GM12878 (cell line): ENCODE data around the gene CALHM3. TPM values are rescaled to one million over a fixed set of nuclear protein-coding genes. Genes with fewer than 3 reads are reported as not detected.

Experiments
- ATAC-seq: fragments of 200-7000 bp; cut with Tn5 transposase; 3 replicates; pipeline ENCODE4 v1.9.1; 2020; ENCODE audit warnings: mild to moderate bottlenecking, moderate library complexity
- BruUV-seq: library from RNA; stranded (reverse); fragments of 400-500 nt; replicated peaks from 2 replicates; lab custom pipeline; 2021; lab: Mats Ljungman, UMichigan
- CTCF ChIA-PET: fragments of 300-600 bp; sonication (Branson Sonifier 250); formaldehyde crosslinking; extraction: SDS; loops from one replicate; lab custom pipeline; 2021; ENCODE audit warnings: inconsistent platforms; lab: Yijun Ruan, JAX
- POLR2A ChIA-PET: fragments of 350-600 bp; formaldehyde crosslinking; extraction: SDS; loops from one replicate; lab custom pipeline; 2021; ENCODE audit warnings: inconsistent platforms; lab: Charles Lee
- RAD21 ChIA-PET: fragments of 300-600 bp; sonication (Branson Sonifier 250); formaldehyde crosslinking; loops from one replicate; lab custom pipeline; 2023; ENCODE audit warnings: antibody characterized with exemption; ENCODE audit not compliant: unreplicated experiment; lab: Charles Lee
- SMC1A ChIA-PET: fragments of 300-600 bp; sonication (Branson Sonifier 250); formaldehyde crosslinking; loops from one replicate; lab custom pipeline; 2023; ENCODE audit not compliant: unreplicated experiment, uncharacterized antibody; lab: Charles Lee
- DNase-seq: peaks from one replicate; pipeline ENCODE4 v3.0.0-alpha.2; 2011; ENCODE audit warnings: low read depth, low spot score
- FAIRE-seq: peaks from 3 replicates; lab custom pipeline; 2011; peaks lifted over from hg19 to GRCh38; lab: Jason Lieb, UNC
- H2AFZ ChIP-seq: 2 replicates; pipeline ENCODE4 v1.6.0; 2011; ENCODE audit warnings: low read depth, low read length, control low read depth; ENCODE audit not compliant: control insufficient read depth
- H3K27ac ChIP-seq: 2 replicates; pipeline ENCODE4 v1.5.1; 2011; ENCODE audit warnings: control low read depth; ENCODE audit not compliant: control insufficient read depth, insufficient read depth
- H3K27me3 ChIP-seq, 2 experiments: replicated peaks in 1 of 2; 2 replicates each; pipeline versions ENCODE4 v1.6.0 to v1.6.1; 2011; ENCODE audit warnings: low read length in 1 of 2; ENCODE audit not compliant: control insufficient read depth in 2 of 2, insufficient read depth in 2 of 2
- H3K36me3 ChIP-seq, 2 experiments: 2 replicates each; pipeline ENCODE4 v1.5.1; 2011; ENCODE audit warnings: low read length in 1 of 2; ENCODE audit not compliant: control insufficient read depth in 2 of 2, insufficient read depth in 2 of 2
- H3K4me1 ChIP-seq: 2 replicates; pipeline ENCODE4 v1.6.1; 2011; ENCODE audit warnings: mild to moderate bottlenecking, low read length, moderate library complexity, mixed read lengths; ENCODE audit not compliant: control insufficient read depth, insufficient read depth
- H3K4me2 ChIP-seq: 2 replicates; pipeline ENCODE4 v1.6.0; 2011; ENCODE audit warnings: control low read depth; ENCODE audit not compliant: control insufficient read depth, insufficient read depth
- H3K4me3 ChIP-seq: fragments of 200-600 bp; sonication (generic); 2 replicates; pipeline ENCODE4 v1.5.1; 2016
- H3K79me2 ChIP-seq: 2 replicates; pipeline ENCODE4 v1.6.0; 2011; ENCODE audit warnings: low read length; ENCODE audit not compliant: control insufficient read depth, insufficient read depth
- H3K9ac ChIP-seq: 2 replicates; pipeline ENCODE4 v1.8.0; 2011; ENCODE audit warnings: low read length, control low read depth, mixed read lengths; ENCODE audit not compliant: control insufficient read depth, insufficient read depth
- H3K9me3 ChIP-seq: replicated peaks from 3 replicates; pipeline ENCODE4 v1.5.1; 2011; ENCODE audit warnings: mild to moderate bottlenecking, low read length; ENCODE audit not compliant: control insufficient read depth, insufficient read depth
- H4K20me1 ChIP-seq: 2 replicates; pipeline ENCODE4 v1.6.0; 2011; ENCODE audit not compliant: control insufficient read depth, insufficient read depth
- HDAC6 ChIP-seq: fragments of 200-600 bp; sonication (generic); IDR thresholded peaks from one replicate; pipeline ENCODE4 v1.8.0; 2017; ENCODE audit warnings: antibody characterized with exemption; ENCODE audit not compliant: unreplicated experiment
- IKZF2 ChIP-seq, 2 experiments: fragments of 450-650 bp; IDR thresholded peaks; 2 replicates each; pipeline ENCODE4 v1.6.1; 2017; ENCODE audit warnings: mild to moderate bottlenecking in 2 of 2, moderate library complexity in 2 of 2
- NRF1 ChIP-seq: conservative IDR thresholded peaks from 2 replicates; pipeline ENCODE4 v1.6.1; 2011; ENCODE audit warnings: mild to moderate bottlenecking, low read depth, low read length, improper control_type of control experiment
- POLR2AphosphoS2 ChIP-seq: IDR thresholded peaks from 2 replicates; pipeline ENCODE4 v1.6.1; 2011; ENCODE audit warnings: low read depth, mild to moderate bottlenecking, low read length, improper control_type of control experiment, moderate library complexity
- SIX5 ChIP-seq: IDR thresholded peaks from 2 replicates; pipeline ENCODE4 v1.6.1; 2011; ENCODE audit warnings: mild to moderate bottlenecking, low read depth, low read length, moderate library complexity; ENCODE audit not compliant: severe bottlenecking
- TARDBP ChIP-seq: IDR thresholded peaks from 2 replicates; pipeline ENCODE4 v1.6.1; 2016; ENCODE audit warnings: borderline replicate concordance
- WRNIP1 ChIP-seq: IDR thresholded peaks from 2 replicates; pipeline ENCODE4 v1.6.1; 2011; ENCODE audit warnings: low read depth, low read length, improper control_type of control experiment, borderline replicate concordance
- ZNF217 ChIP-seq: fragments of 450-650 bp; IDR thresholded peaks from 2 replicates; pipeline ENCODE4 v1.6.1; 2017; ENCODE audit warnings: antibody characterized with exemption, mild to moderate bottlenecking
- WGBS: methylation state at CpG from one replicate; pipeline ENCODE4 v1.1.6; 2016; ENCODE audit warnings: low lambda C conversion rate; ENCODE audit not compliant: insufficient replicate concordance, insufficient coverage; ENCODE audit errors: missing lambda C conversion rate; 5-methylcytosine and 5-hydroxymethylcytosine counted together
- in situ Hi-C: fragments of 300-500 bp; cut with MboI; formaldehyde crosslinking; loops from 9 replicates; pipeline ENCODE4 v1.14.3; 2018; ENCODE audit warnings: mixed read lengths
- intact Hi-C: fragments of 100-400 bp; cut with micrococcal nuclease; formaldehyde crosslinking; loops from one replicate; pipeline ENCODE4 v1.14.2; 2022; ENCODE audit not compliant: unreplicated experiment
- polyA plus RNA-seq, 11 experiments: library from polyadenylated mRNA; depleted of rRNA in 4 of 11; unstranded in 6 of 11; stranded (reverse) in 5 of 11; fragments of >200 nt; fragmentation: Nextera tagmentation in 4 of 11; fragmentation: Illumina TruSeq in 1 of 11; extraction: Ambion mirVana in 4 of 11; extraction: Trizol in 1 of 11; gene quantifications; 1 replicate in 1 of 11; 2 replicates in 10 of 11; pipeline versions ENCODE4 v1.2.1 to v1.2.3, GENCODE V29; 2011 to 2016; ENCODE audit warnings: inconsistent platforms in 2 of 11, missing spikeins in 2 of 11, low read depth in 1 of 11
- total RNA-seq, 4 experiments: library from RNA; depleted of rRNA in 3 of 4; stranded (reverse); fragments of >200 nt in 3 of 4; fragmentation: Illumina TruSeq in 1 of 4; extraction: Trizol in 1 of 4; gene quantifications; 2 replicates each; pipeline versions ENCODE4 v1.2.1 to v1.2.3, GENCODE V29; 2013 to 2021
- TF ChIP-seq, protein P1 (sequence below): IDR thresholded peaks from 2 replicates; pipeline ENCODE4 v1.6.1; 2012; ENCODE audit warnings: low read length, inconsistent platforms
- TF ChIP-seq, protein P2 (sequence below): fragments of 450-650 bp; IDR thresholded peaks from 2 replicates; pipeline ENCODE4 v1.6.1; 2018; ENCODE audit warnings: borderline replicate concordance, mild to moderate bottlenecking; ENCODE audit not compliant: partially characterized antibody

Gene CALHM3
- total and polyA plus RNA-seq, 10 of the 15 experiments (the other 5 are each of a cell fraction or from before 2014, with no cell fraction given), result 0.03 to 0.42 (median 0.11) TPM; not detected in 5

DNA sequence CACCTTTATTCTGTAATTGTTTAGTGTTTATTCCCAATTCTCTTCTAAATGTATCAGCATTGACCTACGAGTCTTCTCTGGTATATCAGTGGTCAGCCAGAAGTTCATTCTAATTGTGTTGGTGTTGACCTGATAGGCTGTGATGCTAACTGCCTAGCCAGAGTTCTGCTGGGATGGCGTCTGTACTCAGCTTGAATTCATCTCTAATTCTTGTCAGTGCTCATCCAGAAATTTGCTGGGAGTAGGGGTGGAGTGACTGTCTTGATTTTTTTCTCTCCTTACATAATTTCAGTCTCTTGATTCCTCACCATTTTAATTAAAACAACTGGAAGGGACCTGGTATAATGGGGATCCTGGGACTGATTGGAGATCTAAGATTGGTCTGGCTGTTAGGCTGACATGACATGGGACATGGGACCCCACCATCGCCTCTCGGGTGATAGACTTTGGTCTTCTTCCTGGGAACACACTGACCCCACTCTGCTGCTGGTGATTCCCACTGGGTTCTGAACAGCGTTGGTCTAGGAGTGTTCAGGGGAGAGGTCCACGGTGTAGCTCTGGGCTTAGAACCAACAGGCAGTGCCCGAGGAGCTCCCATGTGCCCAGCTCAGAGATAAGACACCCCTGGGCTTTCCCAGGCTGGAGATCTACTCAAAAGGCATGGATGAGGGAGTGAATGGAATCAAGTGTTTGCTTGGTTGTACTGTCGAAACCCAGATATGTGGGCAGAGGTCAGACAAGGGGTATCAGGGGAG is 18.3 kb upstream of the CALHM3 start:
- Histone ChIP-seq H3K4me3 (no peak overlapping the region), H4K20me1 (no peaks in the 10 kb centered on the region), H2AFZ (no peak overlapping the region), H3K4me2 (no peak overlapping the region), H3K36me3 (no peaks in the 10 kb centered on the region), H3K9ac (no peak overlapping the region), H3K27ac (no peak overlapping the region), H3K9me3 (no peaks in the 10 kb centered on the region), H3K4me1 (no peaks in the 10 kb centered on the region; the same call in 1 of the 2 replicates), H3K27me3 (peaks cover 14 to 15% of the 10 kb centered on the region in 2 experiments), H3K79me2 (no peaks in the 10 kb centered on the region)
- ChIA-PET CTCF (interaction anchor here (0.9 to 1.9 kb wide), 2 partner anchors 18 to 96 kb away, joined by 3 to 4 read pairs; no protein-coding TSS in a partner anchor), RAD21 (no interaction called here), SMC1A (interaction anchor here (1.3 to 1.4 kb wide), 2 partner anchors 13 to 18 kb away, joined by 3 to 4 read pairs; no protein-coding TSS in a partner anchor), POLR2A (no interaction called here)
- no TSS peak for BruUV-seq
- intact Hi-C loops (no loop called here), in situ Hi-C loops (no loop called here)
- no peak for ATAC-seq
- no peak for DNase-seq
- FAIRE-seq, result no peak
- WGBS, result 40% methylated on average over 8 of the region's 8 CpGs
- no peak for TF ChIP-seq POLR2AphosphoS2
- no peak for TF ChIP-seq TARDBP
- TF ChIP-seq HDAC6, result no peak
- TF ChIP-seq ZNF217, result no peak
- no peak for TF ChIP-seq WRNIP1
- TF ChIP-seq IKZF2 (IDR thresholded peaks at IDR 0.05), result no peak
- TF ChIP-seq SIX5, result no peak
- TF ChIP-seq, protein P1, sequence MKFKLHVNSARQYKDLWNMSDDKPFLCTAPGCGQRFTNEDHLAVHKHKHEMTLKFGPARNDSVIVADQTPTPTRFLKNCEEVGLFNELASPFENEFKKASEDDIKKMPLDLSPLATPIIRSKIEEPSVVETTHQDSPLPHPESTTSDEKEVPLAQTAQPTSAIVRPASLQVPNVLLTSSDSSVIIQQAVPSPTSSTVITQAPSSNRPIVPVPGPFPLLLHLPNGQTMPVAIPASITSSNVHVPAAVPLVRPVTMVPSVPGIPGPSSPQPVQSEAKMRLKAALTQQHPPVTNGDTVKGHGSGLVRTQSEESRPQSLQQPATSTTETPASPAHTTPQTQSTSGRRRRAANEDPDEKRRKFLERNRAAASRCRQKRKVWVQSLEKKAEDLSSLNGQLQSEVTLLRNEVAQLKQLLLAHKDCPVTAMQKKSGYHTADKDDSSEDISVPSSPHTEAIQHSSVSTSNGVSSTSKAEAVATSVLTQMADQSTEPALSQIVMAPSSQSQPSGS, result no peak
- TF ChIP-seq, protein P2, sequence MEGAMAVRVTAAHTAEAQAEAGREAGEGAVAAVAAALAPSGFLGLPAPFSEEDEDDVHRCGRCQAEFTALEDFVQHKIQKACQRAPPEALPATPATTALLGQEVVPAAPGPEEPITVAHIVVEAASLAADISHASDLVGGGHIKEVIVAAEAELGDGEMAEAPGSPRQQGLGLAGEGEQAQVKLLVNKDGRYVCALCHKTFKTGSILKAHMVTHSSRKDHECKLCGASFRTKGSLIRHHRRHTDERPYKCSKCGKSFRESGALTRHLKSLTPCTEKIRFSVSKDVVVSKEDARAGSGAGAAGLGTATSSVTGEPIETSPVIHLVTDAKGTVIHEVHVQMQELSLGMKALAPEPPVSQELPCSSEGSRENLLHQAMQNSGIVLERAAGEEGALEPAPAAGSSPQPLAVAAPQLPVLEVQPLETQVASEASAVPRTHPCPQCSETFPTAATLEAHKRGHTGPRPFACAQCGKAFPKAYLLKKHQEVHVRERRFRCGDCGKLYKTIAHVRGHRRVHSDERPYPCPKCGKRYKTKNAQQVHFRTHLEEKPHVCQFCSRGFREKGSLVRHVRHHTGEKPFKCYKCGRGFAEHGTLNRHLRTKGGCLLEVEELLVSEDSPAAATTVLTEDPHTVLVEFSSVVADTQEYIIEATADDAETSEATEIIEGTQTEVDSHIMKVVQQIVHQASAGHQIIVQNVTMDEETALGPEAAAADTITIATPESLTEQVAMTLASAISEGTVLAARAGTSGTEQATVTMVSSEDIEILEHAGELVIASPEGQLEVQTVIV, result no peak
- no peak for TF ChIP-seq NRF1
